HG03280 (cell line): ENCODE data around the gene TCP11L2.
"Not testable (repeated sequence)": the region's sequence is repeated elsewhere in the genome, so short reads cannot be mapped to it uniquely, and the experiment has no call there.

Source experiments
- ATAC-seq: cut with Tn5 transposase; IDR thresholded peaks from one replicate; pipeline ENCODE4 v1.9.1; 2021; ENCODE audit warnings: mild to moderate bottlenecking, moderate library complexity; ENCODE audit not compliant: unreplicated experiment

Gene TCP11L2

DNA sequence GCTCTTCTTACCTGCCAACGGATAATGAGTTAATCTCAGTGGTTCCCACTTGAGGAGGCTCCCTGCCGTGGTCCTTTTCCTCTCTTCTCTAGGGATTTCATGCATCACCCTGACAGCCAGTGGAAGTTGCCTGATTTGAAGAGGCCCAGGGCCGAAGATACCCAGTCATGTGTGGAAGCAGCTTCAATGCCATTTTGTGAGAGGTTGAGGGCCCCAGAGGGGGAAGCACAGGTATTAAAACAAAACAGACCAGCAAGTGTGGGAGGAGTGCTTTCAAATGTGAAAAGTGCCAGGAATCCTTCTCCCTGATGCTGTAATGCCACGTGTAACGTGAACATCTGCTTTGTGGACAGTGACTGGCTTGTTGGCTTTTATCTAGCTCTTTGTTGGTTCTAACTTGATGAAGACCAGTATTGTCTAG is 1.5 kb downstream of the TCP11L2 start:
- ATAC-seq: no peak

DNA sequence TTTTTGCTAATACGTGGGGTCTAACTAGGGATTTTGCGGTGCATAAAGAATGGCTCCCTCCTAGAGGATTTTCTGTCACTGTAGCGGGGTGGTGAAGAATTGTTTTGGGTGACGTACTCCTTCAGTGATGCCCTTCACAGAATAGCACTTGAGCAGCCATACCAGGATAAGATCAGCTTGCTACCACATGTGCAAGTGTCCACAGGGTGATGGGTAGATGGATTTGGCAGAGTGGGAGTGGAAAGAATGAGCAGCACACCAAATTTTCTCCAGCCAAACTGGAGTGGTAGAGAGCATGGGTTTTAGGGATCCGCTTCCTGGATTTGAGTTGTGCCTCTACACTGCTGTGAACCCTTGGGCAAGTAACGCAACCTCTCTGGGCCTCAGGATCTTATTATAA is 2.3 kb downstream of the TCP11L2 start:
- ATAC-seq: no peak

DNA sequence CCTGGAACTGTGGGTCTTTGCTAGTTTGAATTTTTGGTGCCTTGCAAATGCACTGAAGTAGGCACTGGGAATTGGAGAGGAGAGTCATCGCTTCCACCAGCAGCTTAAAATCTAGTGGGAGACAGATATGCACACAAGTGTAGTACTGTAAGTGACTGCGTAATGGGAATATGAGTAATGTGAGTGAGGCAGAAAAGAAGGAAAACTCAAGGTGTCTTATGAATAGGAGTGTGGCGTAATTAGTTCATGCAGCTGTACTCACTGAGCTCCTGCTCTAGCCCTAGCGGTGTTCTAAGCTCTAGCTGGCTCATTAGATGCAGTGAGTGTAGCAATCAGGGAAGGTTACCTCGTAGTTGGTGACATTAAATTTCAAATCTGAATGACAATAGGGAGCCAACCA is 2.8 kb downstream of the TCP11L2 start:
- ATAC-seq: no peak

DNA sequence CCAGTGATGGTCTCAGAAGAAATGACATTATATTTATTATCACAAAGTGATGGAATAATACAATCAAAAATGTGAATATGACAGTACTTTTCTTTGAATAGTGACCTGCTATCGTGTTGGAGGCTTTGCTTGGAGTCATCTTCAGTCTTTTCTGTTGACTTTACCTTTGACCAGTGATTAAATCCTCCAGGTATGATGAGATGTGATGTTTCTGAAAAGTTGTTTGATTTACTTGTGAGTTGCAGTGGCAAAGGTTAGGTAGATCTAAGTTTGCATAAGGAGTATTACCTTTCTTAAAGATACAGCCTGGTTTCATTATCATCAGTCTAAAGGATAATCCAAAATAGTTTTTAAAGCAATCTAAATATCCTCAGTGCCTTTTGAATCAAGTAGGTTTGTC is 4.6 kb downstream of the TCP11L2 start:
- ATAC-seq: no peak

DNA sequence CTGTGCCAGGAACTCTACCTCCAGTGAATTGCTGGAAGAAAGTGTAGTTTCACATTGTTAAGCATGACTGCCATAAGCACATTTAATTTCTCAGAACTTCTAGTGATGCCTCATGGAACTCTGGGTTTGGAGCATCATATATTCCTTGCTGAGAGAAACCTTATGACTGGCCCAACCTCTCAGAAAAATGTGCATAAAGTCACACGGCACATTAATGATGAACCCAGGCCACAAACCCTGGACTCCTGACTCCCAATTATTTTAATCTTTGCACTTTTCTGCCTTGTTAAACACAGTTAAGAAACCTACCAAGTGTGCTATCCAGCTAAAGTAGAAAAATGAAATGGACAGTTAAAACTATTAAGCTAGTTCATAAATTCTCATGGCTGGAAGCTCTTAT is 5.6 kb downstream of the TCP11L2 start:
- no peak for ATAC-seq

DNA sequence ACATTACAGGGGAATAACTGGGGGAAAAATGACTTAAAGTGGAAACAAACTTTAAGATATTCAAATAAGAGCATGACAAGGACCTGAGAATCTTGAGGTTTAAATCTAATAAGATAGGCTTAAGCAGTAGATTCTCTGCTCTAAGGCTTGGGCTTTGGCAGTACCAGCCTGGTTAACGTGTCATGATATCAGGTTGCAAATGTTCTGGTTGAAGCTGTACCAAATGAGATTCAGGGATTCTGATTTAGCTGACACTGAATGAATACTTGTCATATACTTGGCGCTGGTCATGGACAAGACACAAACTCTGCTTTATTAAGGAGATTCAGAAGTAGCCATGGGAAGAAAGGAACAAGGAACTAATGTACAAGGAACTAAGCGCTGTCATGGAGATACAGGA is 6.1 kb downstream of the TCP11L2 start:
- ATAC-seq: no peak

DNA sequence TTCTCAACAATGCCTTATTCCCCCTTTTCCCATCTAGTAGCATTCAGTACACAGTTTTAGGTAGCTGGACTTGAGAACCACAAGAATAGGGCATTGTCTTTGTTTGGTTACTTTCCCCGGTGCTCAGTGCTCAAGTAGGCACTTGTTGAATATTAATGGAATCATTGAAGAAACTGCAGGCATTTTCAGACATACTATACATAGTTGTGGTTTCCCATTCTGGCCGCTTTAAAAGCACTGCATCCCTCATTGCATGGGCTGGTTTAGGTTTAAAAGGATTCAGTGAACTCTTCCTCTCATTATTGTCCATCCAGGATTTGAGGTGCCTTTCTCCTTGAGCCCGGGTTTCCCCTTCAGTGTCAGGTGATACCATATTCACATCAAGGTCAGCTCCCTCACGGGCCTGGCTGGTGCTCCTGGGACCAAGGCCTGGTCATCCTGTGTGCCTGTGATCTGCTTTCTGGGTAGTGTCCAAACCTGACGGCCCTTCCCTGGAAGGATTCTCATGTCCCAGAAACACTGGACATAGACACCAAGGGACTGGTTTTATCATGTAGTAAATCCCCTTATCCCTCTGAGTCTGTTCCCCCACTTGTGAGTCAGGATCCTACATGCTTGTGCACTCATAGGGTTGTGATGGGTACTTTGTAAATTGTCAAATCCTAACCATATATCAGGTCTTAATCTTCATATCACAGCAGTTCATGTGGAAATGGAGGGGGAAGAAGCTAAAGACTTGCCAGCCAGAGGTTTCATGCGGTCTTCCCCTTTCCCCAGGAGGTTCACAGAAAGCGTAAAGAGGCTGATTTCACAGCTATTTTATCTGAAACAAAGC is 7.4 kb downstream of the TCP11L2 start:
- ATAC-seq: no peak

DNA sequence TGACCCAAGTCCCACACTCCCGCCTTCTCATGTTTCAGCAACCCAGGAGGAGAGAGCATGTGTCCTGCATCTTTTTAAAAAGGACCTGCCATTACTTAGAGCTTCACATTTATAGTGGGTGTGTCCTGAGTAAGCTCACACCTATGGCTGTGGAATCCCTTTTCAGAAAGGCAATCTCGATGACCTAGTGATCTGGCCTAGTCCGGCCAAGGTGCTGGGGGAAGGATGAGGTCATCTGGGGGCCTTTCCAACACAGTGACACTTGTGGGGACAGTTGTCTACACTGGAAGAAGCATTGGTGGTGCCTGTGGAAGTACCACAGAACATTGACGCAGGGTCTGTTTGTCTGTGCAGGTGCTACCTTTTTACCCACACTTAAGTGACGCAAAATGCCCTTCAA is 8.2 kb downstream of the TCP11L2 start:
- ATAC-seq: no peak

DNA sequence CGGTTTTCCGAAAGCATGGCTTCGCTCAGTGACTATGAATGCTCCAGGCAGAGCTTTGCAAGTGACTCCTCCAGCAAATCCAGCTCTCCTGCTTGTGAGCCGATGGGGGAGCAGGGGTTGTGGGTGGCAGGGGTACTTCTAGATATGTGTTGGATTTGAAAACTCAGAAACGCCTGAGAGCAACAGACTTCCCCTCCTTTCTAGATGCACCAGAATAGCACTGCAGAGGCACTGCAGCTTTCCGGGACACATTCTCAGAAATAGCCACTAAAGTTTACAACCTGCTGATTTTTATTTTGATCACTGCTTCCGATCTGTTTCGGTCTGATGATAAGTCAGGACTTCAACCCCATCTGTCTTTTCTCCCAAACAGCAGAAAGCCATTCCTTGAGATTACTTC is 8.6 kb downstream of the TCP11L2 start:
- no peak for ATAC-seq

DNA sequence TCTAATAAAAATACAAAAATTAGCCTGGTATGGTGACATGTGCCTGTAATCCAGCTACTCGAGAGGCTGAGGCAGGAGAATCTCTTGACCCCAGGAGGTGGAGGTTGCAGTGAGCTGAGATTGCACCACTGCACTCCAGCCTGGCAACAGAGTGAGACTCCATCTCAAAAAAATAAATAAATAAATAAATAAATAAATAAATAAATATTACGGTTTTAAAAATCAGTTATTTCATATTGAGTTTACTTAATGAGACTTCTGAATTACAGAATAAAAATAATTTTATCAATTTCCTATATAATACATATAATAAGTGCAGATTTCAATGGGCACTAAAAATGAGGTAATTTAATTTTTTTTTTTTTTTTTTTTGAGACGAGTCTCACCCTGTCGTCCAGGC is 10.9 kb downstream of the TCP11L2 start:
- not testable (repeated sequence) for ATAC-seq

DNA sequence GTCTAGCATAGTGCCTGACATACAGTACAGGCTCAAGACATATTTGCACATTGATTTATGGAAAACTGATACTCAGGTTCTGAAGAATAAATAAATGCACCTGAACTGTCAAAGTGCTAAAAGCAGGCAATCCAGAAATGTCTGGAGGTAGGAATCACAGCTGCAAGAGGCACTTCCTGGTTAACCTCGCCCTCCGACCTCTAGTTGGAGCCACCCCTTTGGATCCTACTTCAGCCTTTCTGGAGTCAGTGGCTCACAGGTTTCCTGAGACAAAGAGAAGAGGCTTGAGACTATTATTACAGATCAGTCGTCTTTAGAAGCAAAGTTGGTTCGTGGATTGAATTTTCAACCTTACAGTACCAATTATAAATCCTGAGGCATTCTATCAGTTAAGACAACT is 13.0 kb downstream of the TCP11L2 start:
- no peak for ATAC-seq

DNA sequence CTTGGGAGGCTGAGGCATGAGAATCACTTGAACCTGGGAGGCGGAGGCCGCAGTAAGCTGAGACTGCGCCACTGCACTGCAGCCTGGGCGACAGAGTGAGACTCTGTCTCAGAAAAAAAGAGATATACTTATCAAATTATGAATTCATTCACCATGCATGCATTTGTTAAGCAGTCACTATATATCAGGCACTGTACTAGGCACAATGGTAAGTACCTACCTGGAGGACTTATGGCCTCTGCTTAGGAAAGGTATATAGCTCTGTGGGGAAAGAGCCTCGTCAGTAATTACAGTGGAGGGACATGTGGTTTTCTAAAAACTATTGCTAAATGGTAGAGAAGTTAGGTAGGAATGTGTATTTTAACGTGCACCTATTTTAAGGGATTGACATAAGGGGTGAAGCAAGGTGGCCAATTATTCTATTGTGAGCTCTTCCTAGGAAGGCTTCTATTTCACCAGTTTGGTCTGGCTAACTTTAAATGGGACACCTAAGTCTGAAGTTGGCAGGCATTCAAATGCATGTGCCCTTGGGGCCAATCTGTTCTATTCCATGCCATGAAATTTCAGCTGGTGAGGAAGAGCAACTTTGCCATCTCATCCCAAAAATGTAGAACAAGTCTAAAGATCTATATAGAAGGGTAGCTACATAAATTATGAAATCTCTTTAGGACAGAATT is 15.0 kb downstream of the TCP11L2 start:
- ATAC-seq: no peak

DNA sequence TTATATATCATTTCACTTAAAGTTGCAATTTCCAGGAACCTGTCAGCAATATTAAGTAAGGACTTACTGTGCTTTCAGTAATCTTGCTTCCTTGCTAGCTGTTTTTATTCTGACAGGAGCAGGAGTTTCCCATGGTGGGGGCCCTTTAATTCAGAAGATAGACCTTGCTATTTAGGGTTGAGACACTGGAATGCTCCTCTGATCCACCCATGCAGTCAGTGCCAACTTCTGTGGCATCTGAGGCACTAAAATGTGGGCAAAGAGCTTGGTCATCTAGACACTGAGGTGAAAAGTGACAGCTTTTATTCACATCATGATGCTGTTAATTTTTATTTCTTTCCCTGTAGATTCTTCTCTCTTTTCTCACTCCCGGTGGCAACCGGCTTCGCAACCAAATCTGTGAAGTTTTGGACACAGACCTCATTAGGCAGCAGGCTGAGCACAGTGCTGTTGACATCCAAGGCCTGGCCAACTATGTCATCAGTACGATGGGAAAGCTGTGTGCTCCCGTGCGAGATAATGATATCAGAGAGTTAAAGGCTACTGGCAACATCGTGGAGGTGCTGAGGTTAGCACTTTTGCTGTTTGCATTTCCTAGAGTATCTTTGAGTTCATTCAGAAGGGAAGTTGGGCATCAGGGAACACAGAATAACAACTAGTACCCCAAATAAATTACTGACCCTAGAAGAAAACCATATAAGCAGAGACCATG is 18.8 kb downstream of the TCP11L2 start:
- ATAC-seq: no peak

DNA sequence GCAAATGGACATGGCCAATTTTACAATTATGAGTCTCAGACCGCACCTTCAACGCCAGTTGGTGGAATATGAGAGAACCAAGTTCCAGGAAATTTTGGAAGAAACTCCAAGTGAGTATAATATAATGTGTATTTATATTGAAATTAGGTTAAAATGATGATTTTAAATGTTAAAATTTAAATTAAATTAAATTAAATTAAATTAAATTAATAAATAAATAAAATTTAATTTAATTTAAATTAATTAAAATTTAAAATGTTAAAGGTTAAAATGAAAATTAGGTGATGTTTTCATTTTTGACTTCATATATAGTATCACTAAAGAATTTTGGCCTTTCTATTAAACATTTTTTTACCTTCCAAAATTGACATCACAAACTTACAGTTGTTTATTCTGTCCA is 21.0 kb downstream of the TCP11L2 start:
- no peak for ATAC-seq

DNA sequence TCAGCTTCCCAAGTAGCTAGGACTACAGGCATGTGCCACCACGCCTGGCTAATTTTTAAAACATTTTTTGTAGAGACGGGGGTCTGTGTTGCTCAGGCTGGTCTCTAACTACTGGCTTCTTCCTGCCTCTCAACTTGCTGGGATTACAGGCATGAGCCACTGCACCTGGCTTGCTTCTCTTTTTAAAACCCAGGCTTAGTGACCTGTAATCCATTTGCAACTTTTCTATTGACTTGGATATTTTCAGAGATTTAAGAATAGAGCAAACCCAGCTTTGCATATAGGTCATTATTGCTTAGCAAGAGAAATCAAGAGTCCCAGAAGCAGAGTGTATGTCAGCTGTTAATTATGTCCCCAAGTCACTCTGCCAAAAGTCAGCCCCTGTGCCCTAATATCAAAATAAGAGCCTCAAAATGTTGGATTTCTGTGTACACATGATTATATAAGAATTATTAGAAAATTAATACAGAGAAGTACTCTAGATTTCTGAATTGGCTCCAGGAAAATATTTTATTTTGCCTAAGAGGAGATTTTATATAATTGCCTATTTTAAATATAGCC is 24.9 kb downstream of the TCP11L2 start:
- ATAC-seq: no peak

DNA sequence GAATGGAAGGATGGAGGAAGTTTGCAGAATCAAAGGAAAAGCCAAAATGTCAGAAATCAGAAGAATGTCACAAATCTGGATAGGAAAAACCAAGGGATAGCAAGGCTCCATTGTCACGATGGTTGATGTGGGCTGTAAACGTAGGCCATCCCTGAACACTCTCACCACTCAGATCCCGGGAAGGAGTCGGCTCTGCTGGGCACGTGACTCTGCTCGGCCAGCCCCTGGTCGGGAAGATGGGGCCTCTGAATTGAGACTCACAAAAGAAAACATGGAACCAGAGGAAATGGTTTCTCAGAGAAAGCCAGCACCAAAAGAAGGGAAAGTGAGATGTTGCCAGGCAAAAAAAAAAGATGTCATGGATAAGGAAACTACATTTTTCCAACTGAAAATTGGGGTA is 26.2 kb downstream of the TCP11L2 start:
- ATAC-seq: no peak

DNA sequence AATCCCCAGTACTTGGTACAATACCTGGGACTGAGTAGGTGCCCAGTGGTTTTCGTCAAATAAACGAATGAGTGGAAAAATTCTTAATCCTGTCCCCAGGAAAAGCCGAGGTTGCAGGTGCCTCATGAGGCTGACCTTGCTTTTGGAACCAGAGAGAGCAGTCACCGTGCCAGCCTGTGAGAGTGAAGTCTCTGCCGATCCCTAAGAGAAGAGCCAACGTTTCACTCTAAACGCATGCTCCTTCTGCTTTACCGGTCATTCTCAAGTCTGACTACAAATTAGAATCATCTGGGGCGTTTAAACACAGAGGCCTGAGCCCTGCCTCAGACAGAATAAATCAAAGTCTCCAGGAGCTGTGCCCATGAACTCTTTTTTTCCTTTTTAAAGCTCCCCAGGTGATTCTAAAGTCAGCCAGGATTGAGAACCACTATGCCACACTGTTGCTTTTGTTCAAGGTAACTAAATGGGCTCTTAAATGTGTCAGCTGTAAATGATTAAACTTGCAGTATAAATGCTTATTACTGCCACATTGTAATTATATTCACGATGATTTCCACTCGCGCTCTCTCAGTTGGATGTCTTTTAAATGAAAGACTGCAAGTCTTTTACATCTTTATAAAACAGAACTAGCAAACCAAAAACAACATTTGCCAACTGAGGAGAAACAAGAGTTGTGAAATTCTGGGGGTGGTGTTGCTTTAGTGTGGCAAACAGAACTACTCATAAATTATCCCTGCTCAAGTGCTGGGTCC is 26.9 kb downstream of the TCP11L2 start:
- no peak for ATAC-seq

DNA sequence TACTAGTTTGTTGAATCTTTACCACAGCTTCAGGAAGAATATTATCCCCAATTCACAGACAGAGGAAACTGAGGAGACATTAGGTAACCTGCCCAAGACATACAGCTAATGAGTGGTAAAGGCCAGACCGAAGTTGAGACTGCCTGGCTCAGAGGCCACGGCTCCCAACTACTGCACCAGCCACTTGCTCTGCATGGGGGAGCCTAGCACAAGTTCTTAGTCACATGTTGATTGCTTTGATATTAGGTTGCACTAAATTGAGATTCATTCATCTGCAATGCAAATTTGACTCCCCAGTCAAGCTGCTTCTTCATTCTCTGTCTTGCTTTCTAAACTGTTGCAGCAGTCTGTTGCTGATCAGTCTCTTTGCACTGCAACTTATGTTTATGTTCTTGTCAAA is 29.1 kb downstream of the TCP11L2 start:
- no peak for ATAC-seq

DNA sequence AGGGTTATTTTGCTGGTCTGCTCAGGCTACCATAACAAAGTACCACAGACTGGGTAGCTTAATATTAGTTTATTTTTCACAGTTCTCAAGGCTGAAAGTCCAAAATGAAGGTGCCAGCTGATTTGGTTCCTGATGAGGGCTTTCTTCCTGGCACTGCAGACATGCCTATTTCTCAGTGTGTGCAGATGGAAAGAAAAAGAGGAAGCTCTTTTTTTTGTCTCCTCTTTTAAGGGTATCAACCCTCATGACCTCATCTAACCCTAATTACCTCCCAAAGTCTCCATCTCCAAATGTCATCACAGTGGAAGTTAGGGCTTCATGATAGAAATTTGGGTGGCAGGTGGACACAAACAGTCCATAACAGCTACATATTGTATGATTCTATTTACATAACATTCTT is 30.0 kb downstream of the TCP11L2 start:
- ATAC-seq: no peak

DNA sequence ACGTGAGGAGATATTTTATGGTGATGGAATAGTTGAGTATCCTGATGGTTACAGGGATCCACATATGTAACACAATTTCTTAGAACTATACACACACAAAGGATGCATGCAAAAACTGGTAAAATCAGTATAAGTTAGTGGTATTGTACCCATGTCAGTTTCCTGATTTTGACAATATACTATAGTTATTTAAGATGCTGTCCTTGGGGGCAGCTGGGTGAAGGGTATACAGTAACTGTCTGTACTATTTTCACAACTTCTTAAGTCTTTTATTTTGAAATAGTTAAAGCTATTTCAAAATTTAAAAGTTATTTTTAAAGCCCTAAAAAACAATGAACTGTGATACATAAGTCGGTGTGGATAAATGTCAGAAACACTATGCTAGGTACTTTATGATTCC is 30.5 kb downstream of the TCP11L2 start:
- ATAC-seq: no peak

DNA sequence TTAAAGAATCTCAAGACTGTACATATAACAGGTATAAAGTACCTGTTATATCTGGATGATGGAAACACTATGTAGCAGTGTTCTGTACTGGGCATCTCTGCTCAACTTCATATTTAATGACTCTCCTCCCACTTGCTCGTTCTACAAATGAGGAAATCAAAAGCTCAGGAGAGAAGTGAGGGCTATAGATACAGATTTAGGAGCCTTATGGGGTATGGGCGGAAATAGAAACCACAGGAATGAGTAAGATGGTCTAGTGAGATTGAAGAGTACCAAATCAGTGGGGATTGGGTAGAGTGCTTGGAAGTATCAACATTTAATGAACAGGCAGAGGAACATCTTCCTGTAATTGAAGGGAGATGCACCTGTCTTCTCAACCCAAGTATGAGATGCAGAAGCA is 31.2 kb downstream of the TCP11L2 start:
- ATAC-seq: no peak
